HepG2 (cell line): ENCODE results near the gene REEP2. TPM values are rescaled to one million over a fixed set of nuclear protein-coding genes. Genes with fewer than 3 reads are reported as not detected.
A peak's percentile ranks its signal among the peaks of the same experiment; 100 is the strongest.

Source experiments
- CHD4 ChIP-seq: fragments of 200-600 bp; sonication (generic); IDR thresholded peaks from 2 replicates; pipeline ENCODE4 v1.7.0; 2017; ENCODE audit warnings: mild to moderate bottlenecking, low read length, borderline replicate concordance
- HNF4G ChIP-seq, 2 experiments: sonication (generic) in 1 of 2; formaldehyde crosslinking in 1 of 2; IDR thresholded peaks; 2 replicates each; pipeline versions ENCODE4 v1.4.0 to v1.6.1; 2011 to 2020; ENCODE audit warnings: borderline replicate concordance in 2 of 2, low read depth in 2 of 2, mild to moderate bottlenecking in 2 of 2, low read length in 1 of 2, missing genetic modification reagents in 1 of 2, moderate library complexity in 1 of 2
- MTF2 ChIP-seq: sonication (generic); formaldehyde crosslinking; IDR thresholded peaks from 2 replicates; pipeline ENCODE4 v1.5.0; 2020; ENCODE audit warnings: missing genetic modification reagents, borderline replicate concordance
- SALL1 ChIP-seq: sonication (generic); formaldehyde crosslinking; IDR thresholded peaks from 2 replicates; pipeline ENCODE4 v1.8.0; 2022; ENCODE audit warnings: mild to moderate bottlenecking, missing genetic modification reagents
- SOX13 ChIP-seq, 3 experiments: fragments of 450-650 bp in 1 of 3; sonication (generic) in 1 of 3; formaldehyde crosslinking in 1 of 3; IDR thresholded peaks in 2 of 3; conservative IDR thresholded peaks in 1 of 3; 2 replicates each; pipeline versions ENCODE4 v1.5.0 to v1.6.1; 2016 to 2020; ENCODE audit warnings: antibody characterized with exemption in 1 of 3, mild to moderate bottlenecking in 1 of 3, missing compliant biosample characterization in 1 of 3, missing genetic modification reagents in 1 of 3, moderate library complexity in 1 of 3
- SRSF1 ChIP-seq: fragments of 200-400 bp; formaldehyde crosslinking; optimal IDR thresholded peaks from 2 replicates; pipeline ENCODE3; 2017; ENCODE audit warnings: mild to moderate bottlenecking, low read depth, low read length, moderate library complexity
- SUZ12 ChIP-seq: fragments of 150-350 bp; IDR thresholded peaks from 2 replicates; pipeline ENCODE4 v1.6.1; 2014; ENCODE audit warnings: low read depth, low read length
- TEAD3 ChIP-seq: optimal IDR thresholded peaks from 2 replicates; pipeline ENCODE3; 2016; ENCODE audit warnings: borderline replicate concordance
- THYN1 ChIP-seq: sonication (generic); formaldehyde crosslinking; IDR thresholded peaks from 2 replicates; pipeline ENCODE4 v1.8.1; 2023; ENCODE audit warnings: low read depth, mild to moderate bottlenecking, moderate library complexity, missing genetic modification reagents, borderline replicate concordance
- ZBTB3 ChIP-seq: sonication (generic); formaldehyde crosslinking; IDR thresholded peaks from 2 replicates; pipeline ENCODE4 v1.4.0; 2020; ENCODE audit warnings: low read depth, mild to moderate bottlenecking, moderate library complexity, missing genetic modification reagents, borderline replicate concordance
- ZNF235 ChIP-seq: sonication (generic); formaldehyde crosslinking; IDR thresholded peaks from 2 replicates; pipeline ENCODE4 v1.8.1; 2023; ENCODE audit warnings: mild to moderate bottlenecking, missing genetic modification reagents, borderline replicate concordance
- ZNF263 ChIP-seq: sonication (generic); formaldehyde crosslinking; IDR thresholded peaks from 2 replicates; pipeline ENCODE4 v1.4.0; 2020; ENCODE audit warnings: missing genetic modification reagents
- ZNF30 ChIP-seq: sonication (generic); formaldehyde crosslinking; IDR thresholded peaks from 2 replicates; pipeline ENCODE4 v1.5.0; 2020; ENCODE audit warnings: mild to moderate bottlenecking, missing genetic modification reagents
- ZNF362 ChIP-seq: sonication (generic); formaldehyde crosslinking; IDR thresholded peaks from 2 replicates; pipeline ENCODE4 v1.4.0; 2020; ENCODE audit warnings: missing genetic modification reagents, mild to moderate bottlenecking, borderline replicate concordance
- ZNF501 ChIP-seq: sonication (generic); formaldehyde crosslinking; IDR thresholded peaks from 2 replicates; pipeline ENCODE4 v1.5.1; 2020; ENCODE audit warnings: mild to moderate bottlenecking, moderate library complexity, missing genetic modification reagents
- ZNF547 ChIP-seq: sonication (generic); formaldehyde crosslinking; IDR thresholded peaks from 2 replicates; pipeline ENCODE4 v1.5.1; 2020; ENCODE audit warnings: mild to moderate bottlenecking, missing genetic modification reagents
- ZNF597 ChIP-seq: sonication (generic); formaldehyde crosslinking; IDR thresholded peaks from 2 replicates; pipeline ENCODE4 v1.5.0; 2020; ENCODE audit warnings: missing genetic modification reagents
- ZNF777 ChIP-seq: sonication (generic); formaldehyde crosslinking; IDR thresholded peaks from 2 replicates; pipeline ENCODE4 v1.4.0; 2020; ENCODE audit warnings: missing genetic modification reagents
- ZSCAN22 ChIP-seq: sonication (generic); formaldehyde crosslinking; IDR thresholded peaks from 2 replicates; pipeline ENCODE4 v1.4.0; 2020; ENCODE audit warnings: mild to moderate bottlenecking, missing genetic modification reagents
- polyA plus RNA-seq, 8 experiments: library from polyadenylated mRNA; depleted of rRNA in 3 of 8; stranded (reverse) in 7 of 8; unstranded in 1 of 8; fragments of >200 nt; fragmentation: Illumina TruSeq in 4 of 8; extraction: Trizol in 4 of 8; gene quantifications; 2 replicates each; pipeline versions ENCODE4 v1.2.1 to v1.2.3, GENCODE V29; 2011 to 2016; ENCODE audit warnings: low read depth in 4 of 8, missing spikeins in 1 of 8, mixed read lengths in 1 of 8; ENCODE audit not compliant: insufficient read depth in 1 of 8
- total RNA-seq, 5 experiments: library from RNA; depleted of rRNA; stranded (reverse); fragments of >200 nt; fragmentation: Illumina TruSeq; extraction: Trizol; gene quantifications; 2 replicates each; pipeline ENCODE4 v1.2.3, GENCODE V29; 2016; ENCODE audit warnings: low read depth in 1 of 5
- TF ChIP-seq, protein P1 (sequence below): fragments of 450-650 bp; IDR thresholded peaks from 2 replicates; pipeline ENCODE4 v1.6.1; 2017
- TF ChIP-seq, protein P2 (sequence below): sonication (generic); formaldehyde crosslinking; conservative IDR thresholded peaks from 2 replicates; pipeline ENCODE4 v1.8.0; 2022; ENCODE audit warnings: low read depth, missing genetic modification reagents
- TF ChIP-seq, protein P3 (sequence below): IDR thresholded peaks from 2 replicates; pipeline ENCODE4 v1.6.1; 2016; ENCODE audit warnings: low read depth

The REEP2 gene
- total and polyA plus RNA-seq, 2 of the 13 experiments (the other 11 are each of a cell fraction or from before 2014, with no cell fraction given), result 5.3 to 7.8 TPM

- TF ChIP-seq ZNF362 (CRISPR knock-in tag) (no peak), SALL1 (CRISPR knock-in tag) (peak; percentile 73), ZSCAN22 (CRISPR knock-in tag) (no peak), CHD4 (no peak), ZNF597 (CRISPR knock-in tag) (no peak), ZNF30 (CRISPR knock-in tag) (no peak), ZBTB3 (CRISPR knock-in tag) (no peak), TEAD3 (no peak), SRSF1 (no peak), ZNF235 (no peak), SUZ12 (no peak), THYN1 (CRISPR knock-in tag) (0 out of 2 replicates have a peak, but pooled peaks have one; percentile 15), ZNF501 (CRISPR knock-in tag) (0 out of 2 replicates have a peak, but pooled peaks have one; percentile 36), ZNF263 (CRISPR knock-in tag) (peak; percentile 90), HNF4G (IDR thresholded peaks at IDR 0.05; ENCODE audit: borderline replicate concordance, low read depth, low read length) (no peak), HNF4G (CRISPR knock-in tag; IDR thresholded peaks at IDR 0.05; ENCODE audit: borderline replicate concordance, low read depth) (no peak; the same call in 1 of the 2 replicates), ZNF777 (CRISPR knock-in tag) (no peak; the same call in 1 of the 2 replicates), SOX13 (IDR thresholded peaks at IDR 0.05) (no peak), SOX13 (CRISPR knock-in tag; conservative IDR thresholded peaks at IDR 0.05 in 1 of 2, IDR thresholded peaks at IDR 0.05 in 1 of 2) (peak in 1 of 2 experiments; percentile 28; a peak in 1 of 4 replicates), ZNF547 (CRISPR knock-in tag) (peak; percentile 17), MTF2 (CRISPR knock-in tag) (no peak)
- TF ChIP-seq, protein P1, sequence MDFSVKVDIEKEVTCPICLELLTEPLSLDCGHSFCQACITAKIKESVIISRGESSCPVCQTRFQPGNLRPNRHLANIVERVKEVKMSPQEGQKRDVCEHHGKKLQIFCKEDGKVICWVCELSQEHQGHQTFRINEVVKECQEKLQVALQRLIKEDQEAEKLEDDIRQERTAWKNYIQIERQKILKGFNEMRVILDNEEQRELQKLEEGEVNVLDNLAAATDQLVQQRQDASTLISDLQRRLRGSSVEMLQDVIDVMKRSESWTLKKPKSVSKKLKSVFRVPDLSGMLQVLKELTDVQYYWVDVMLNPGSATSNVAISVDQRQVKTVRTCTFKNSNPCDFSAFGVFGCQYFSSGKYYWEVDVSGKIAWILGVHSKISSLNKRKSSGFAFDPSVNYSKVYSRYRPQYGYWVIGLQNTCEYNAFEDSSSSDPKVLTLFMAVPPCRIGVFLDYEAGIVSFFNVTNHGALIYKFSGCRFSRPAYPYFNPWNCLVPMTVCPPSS, result no peak
- TF ChIP-seq, protein P2, sequence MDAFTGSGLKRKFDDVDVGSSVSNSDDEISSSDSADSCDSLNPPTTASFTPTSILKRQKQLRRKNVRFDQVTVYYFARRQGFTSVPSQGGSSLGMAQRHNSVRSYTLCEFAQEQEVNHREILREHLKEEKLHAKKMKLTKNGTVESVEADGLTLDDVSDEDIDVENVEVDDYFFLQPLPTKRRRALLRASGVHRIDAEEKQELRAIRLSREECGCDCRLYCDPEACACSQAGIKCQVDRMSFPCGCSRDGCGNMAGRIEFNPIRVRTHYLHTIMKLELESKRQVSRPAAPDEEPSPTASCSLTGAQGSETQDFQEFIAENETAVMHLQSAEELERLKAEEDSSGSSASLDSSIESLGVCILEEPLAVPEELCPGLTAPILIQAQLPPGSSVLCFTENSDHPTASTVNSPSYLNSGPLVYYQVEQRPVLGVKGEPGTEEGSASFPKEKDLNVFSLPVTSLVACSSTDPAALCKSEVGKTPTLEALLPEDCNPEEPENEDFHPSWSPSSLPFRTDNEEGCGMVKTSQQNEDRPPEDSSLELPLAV (CRISPR knock-in tag), result no peak
- TF ChIP-seq, protein P3, sequence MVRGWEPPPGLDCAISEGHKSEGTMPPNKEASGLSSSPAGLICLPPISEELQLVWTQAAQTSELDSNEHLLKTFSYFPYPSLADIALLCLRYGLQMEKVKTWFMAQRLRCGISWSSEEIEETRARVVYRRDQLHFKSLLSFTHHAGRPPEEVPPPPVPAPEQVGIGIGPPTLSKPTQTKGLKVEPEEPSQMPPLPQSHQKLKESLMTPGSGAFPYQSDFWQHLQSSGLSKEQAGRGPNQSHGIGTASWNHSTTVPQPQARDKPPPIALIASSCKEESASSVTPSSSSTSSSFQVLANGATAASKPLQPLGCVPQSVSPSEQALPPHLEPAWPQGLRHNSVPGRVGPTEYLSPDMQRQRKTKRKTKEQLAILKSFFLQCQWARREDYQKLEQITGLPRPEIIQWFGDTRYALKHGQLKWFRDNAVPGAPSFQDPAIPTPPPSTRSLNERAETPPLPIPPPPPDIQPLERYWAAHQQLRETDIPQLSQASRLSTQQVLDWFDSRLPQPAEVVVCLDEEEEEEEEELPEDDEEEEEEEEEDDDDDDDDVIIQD (CRISPR knock-in tag), result no peak
These were observed 25.1 kb downstream of the REEP2 start (continued) for GRCh38 chr5:138464008-138464387.
